Keratinocyte (primary cell): ENCODE measurements around the gene NOTCH1. TPM values are rescaled to one million over a fixed set of nuclear protein-coding genes. Genes with fewer than 3 reads are reported as not detected.

Experiments
- DNase-seq: peaks from one replicate; pipeline ENCODE4 v3.0.0-alpha.2; 2011; ENCODE audit warnings: low read depth, missing footprints, low spot score
- FAIRE-seq: peaks from 2 replicates; lab custom pipeline; 2011; peaks lifted over from hg19 to GRCh38; lab: Jason Lieb, UNC
- H2AFZ ChIP-seq: 2 replicates; pipeline ENCODE4 v1.6.0; 2012; ENCODE audit warnings: low read length, control low read depth, inconsistent platforms; ENCODE audit not compliant: control insufficient read depth
- H3K27ac ChIP-seq: 2 replicates; pipeline ENCODE4 v1.5.1; 2011; ENCODE audit warnings: low read length; ENCODE audit not compliant: control insufficient read depth, insufficient read depth
- H3K27me3 ChIP-seq: 3 replicates; pipeline ENCODE4 v1.6.0; 2011; ENCODE audit warnings: low read length; ENCODE audit not compliant: control insufficient read depth, insufficient read depth; ENCODE audit errors: extremely low read depth
- H3K36me3 ChIP-seq, 2 experiments: 2 replicates in 1 of 2; 3 replicates in 1 of 2; pipeline ENCODE4 v1.5.1; 2011; ENCODE audit warnings: low read length in 2 of 2, mild to moderate bottlenecking in 1 of 2; ENCODE audit not compliant: control insufficient read depth in 2 of 2, insufficient read depth in 2 of 2; ENCODE audit errors: extremely low read depth in 1 of 2
- H3K4me1 ChIP-seq: 3 replicates; pipeline ENCODE4 v1.5.1; 2011; ENCODE audit warnings: low read length; ENCODE audit not compliant: control insufficient read depth, insufficient read depth; ENCODE audit errors: extremely low read depth
- H3K4me2 ChIP-seq: 3 replicates; pipeline ENCODE4 v1.6.0; 2011; ENCODE audit warnings: low read depth, low read length; ENCODE audit not compliant: control insufficient read depth, insufficient read depth; ENCODE audit errors: extremely low read depth
- H3K4me3 ChIP-seq, 3 experiments: fragments of 200-600 bp in 1 of 3; sonication (generic) in 1 of 3; 2 replicates in 2 of 3; 3 replicates in 1 of 3; pipeline ENCODE4 v1.5.1; 2011 to 2016; ENCODE audit warnings: low read length in 3 of 3, mild to moderate bottlenecking in 3 of 3, control low read depth in 2 of 3, inconsistent platforms in 1 of 3, low read depth in 1 of 3, mixed read lengths in 1 of 3, mixed run types in 1 of 3, moderate library complexity in 1 of 3; ENCODE audit not compliant: control insufficient read depth in 2 of 3, insufficient read depth in 2 of 3; ENCODE audit errors: extremely low read depth in 1 of 3
- H3K79me2 ChIP-seq: 2 replicates; pipeline ENCODE4 v1.6.0; 2012; ENCODE audit warnings: low read length; ENCODE audit not compliant: control insufficient read depth, insufficient read depth
- H3K9ac ChIP-seq: 3 replicates; pipeline ENCODE4 v1.6.0; 2011; ENCODE audit warnings: low read length; ENCODE audit not compliant: control insufficient read depth, insufficient read depth; ENCODE audit errors: extremely low read depth
- H3K9me1 ChIP-seq: 3 replicates; pipeline ENCODE4 v1.6.0; 2011; ENCODE audit warnings: low read length; ENCODE audit not compliant: control insufficient read depth, insufficient read depth; ENCODE audit errors: extremely low read depth
- H3K9me3 ChIP-seq: 2 replicates; pipeline ENCODE4 v1.5.1; 2012; ENCODE audit warnings: low read depth, low read length; ENCODE audit not compliant: control insufficient read depth
- H4K20me1 ChIP-seq: 3 replicates; pipeline ENCODE4 v1.6.0; 2011; ENCODE audit warnings: low read length; ENCODE audit not compliant: control insufficient read depth, insufficient read depth; ENCODE audit errors: extremely low read depth
- CTCF ChIP-seq, 3 experiments: IDR thresholded peaks in 1 of 3; conservative IDR thresholded peaks in 1 of 3; optimal IDR thresholded peaks in 1 of 3; 2 replicates in 2 of 3; 3 replicates in 1 of 3; pipeline versions ENCODE3 to v1.5.1; 2011; ENCODE audit warnings: low read length in 3 of 3, mild to moderate bottlenecking in 3 of 3, moderate library complexity in 2 of 3, control low read depth in 1 of 3, inconsistent platforms in 1 of 3; ENCODE audit not compliant: insufficient read depth in 2 of 3; ENCODE audit errors: extremely low read depth in 1 of 3
- EZH2 ChIP-seq: IDR thresholded peaks from one replicate; pipeline ENCODE4 v1.6.1; 2012; ENCODE audit warnings: inconsistent platforms, mild to moderate bottlenecking, low read length, moderate library complexity
- dilution Hi-C: fragments of 300-500 bp; cut with MboI; formaldehyde crosslinking; loops from one replicate; pipeline ENCODE4 v1.7.0; 2020; ENCODE audit warnings: low sequenced_read_pairs; ENCODE audit not compliant: extremely low pct_ligation_motif_present
- polyA plus RNA-seq, 5 experiments: library from polyadenylated mRNA; depleted of rRNA in 3 of 5; stranded (reverse) in 3 of 5; stranded (forward) in 1 of 5; unstranded in 1 of 5; fragments of >200 nt; gene quantifications; 1 replicate in 1 of 5; 2 replicates in 3 of 5; 3 replicates in 1 of 5; pipeline versions ENCODE4 v1.2.1 to v1.2.3, GENCODE V29; 2011 to 2012; ENCODE audit warnings: missing spikeins in 2 of 5, low read depth in 1 of 5, low replicate concordance in 1 of 5

NOTCH1 gene
- polyA plus RNA-seq, 1 donor (not counting 4 experiments of a cell fraction or from before 2014, with no cell fraction given): 6.1 TPM

- Histone ChIP-seq H3K9me3 (no peaks in the 10 kb centered on the region), H4K20me1 (peaks cover 10% of the 10 kb centered on the region), H3K4me2 (no peak overlapping the region), H3K79me2 (peaks cover 11% of the 10 kb centered on the region), H3K9me1 (no peaks in the 10 kb centered on the region), H3K27me3 (no peaks in the 10 kb centered on the region), H3K27ac (no peak overlapping the region), H3K36me3 (peaks cover 64 to 67% of the 10 kb centered on the region in 2 experiments), H3K4me1 (no peaks in the 10 kb centered on the region), H2AFZ (no peak overlapping the region), H3K9ac (no peak overlapping the region), H3K4me3 (no peak overlapping the region)
- DNase-seq: no peak
- FAIRE-seq: no peak
- TF ChIP-seq EZH2 (no peak), CTCF (optimal IDR thresholded peaks at IDR 0.05 in 1 of 3, IDR thresholded peaks at IDR 0.05 in 1 of 3, conservative IDR thresholded peaks at IDR 0.05 in 1 of 3; ENCODE audit: extremely low read depth in 1 of 3, insufficient read depth in 2 of 3, low read length in 3 of 3) (no peak)
- dilution Hi-C loops: no loop called here
Observed at GRCh38 chr9:136508729-136509500, 36.9 kb downstream of the NOTCH1 start.

- no peak overlapping the region for H2AFZ ChIP-seq
- peaks cover 63 to 69% of the 10 kb centered on the region in 2 experiments for H3K36me3 ChIP-seq
Observed at GRCh38 chr9:136507992-136508375, 37.9 kb downstream of the NOTCH1 start.

More at GRCh38 chr9:136507992-136508375, 37.9 kb downstream of the NOTCH1 start:
- peaks cover 9% of the 10 kb centered on the region for H3K79me2 ChIP-seq
- TF ChIP-seq CTCF (optimal IDR thresholded peaks at IDR 0.05 in 1 of 3, IDR thresholded peaks at IDR 0.05 in 1 of 3, conservative IDR thresholded peaks at IDR 0.05 in 1 of 3; ENCODE audit: extremely low read depth in 1 of 3, insufficient read depth in 2 of 3, low read length in 3 of 3) (no peak), EZH2 (no peak)
- no peak for DNase-seq
- no peak overlapping the region for H3K27ac ChIP-seq
- no peaks in the 10 kb centered on the region for H3K27me3 ChIP-seq
- no peaks in the 10 kb centered on the region for H3K9me3 ChIP-seq
- H3K9ac ChIP-seq: no peak overlapping the region
- dilution Hi-C loops: no loop called here
- no peak overlapping the region for H3K4me3 ChIP-seq
- FAIRE-seq: no peak
- peaks cover 7% of the 10 kb centered on the region for H4K20me1 ChIP-seq
- no peaks in the 10 kb centered on the region for H3K4me1 ChIP-seq
- no peaks in the 10 kb centered on the region for H3K9me1 ChIP-seq
- H3K4me2 ChIP-seq: no peak overlapping the region
